ENCODE results near the gene FOXD1.

DNA sequence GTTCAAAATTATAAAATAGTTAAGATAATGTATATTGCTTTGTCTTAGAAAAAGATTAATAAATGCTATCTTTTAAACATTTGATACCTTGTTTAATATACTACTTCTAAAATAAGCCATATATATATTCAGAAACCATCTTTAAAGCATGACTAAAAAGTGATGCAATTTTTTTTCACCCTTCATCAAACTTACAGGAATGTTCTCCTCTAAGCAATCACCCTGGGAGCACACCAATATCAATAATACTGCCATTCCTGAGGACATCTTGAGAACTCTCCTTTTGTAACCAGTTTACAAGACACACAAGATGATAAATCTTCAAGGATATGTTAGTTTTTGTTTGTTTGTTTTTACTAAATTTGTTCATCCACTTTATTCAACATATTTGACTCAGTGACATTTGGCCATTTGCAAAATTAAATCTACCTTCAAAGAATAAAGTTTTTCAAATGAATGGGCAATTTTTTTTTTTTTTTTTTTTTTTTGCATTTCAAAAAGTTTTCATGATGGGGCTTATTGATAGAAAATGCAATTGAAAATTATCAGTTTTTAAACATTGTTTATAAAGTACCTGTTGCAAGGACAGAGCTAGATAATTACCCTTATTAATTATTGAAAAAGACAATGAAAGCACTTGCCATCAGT is 17.2 kb downstream of the FOXD1 start:
- TF ChIP-seq, protein P1, sequence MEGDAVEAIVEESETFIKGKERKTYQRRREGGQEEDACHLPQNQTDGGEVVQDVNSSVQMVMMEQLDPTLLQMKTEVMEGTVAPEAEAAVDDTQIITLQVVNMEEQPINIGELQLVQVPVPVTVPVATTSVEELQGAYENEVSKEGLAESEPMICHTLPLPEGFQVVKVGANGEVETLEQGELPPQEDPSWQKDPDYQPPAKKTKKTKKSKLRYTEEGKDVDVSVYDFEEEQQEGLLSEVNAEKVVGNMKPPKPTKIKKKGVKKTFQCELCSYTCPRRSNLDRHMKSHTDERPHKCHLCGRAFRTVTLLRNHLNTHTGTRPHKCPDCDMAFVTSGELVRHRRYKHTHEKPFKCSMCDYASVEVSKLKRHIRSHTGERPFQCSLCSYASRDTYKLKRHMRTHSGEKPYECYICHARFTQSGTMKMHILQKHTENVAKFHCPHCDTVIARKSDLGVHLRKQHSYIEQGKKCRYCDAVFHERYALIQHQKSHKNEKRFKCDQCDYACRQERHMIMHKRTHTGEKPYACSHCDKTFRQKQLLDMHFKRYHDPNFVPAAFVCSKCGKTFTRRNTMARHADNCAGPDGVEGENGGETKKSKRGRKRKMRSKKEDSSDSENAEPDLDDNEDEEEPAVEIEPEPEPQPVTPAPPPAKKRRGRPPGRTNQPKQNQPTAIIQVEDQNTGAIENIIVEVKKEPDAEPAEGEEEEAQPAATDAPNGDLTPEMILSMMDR (IDR thresholded peaks at IDR 0.05; ENCODE audit: poor library complexity, severe bottlenecking): no peak
- TF ChIP-seq POLR2AphosphoS5 (IDR thresholded peaks at IDR 0.05) (no peak), EZH2 (IDR thresholded peaks at IDR 0.05; ENCODE audit: borderline replicate concordance, insufficient read depth, low read length, poor library complexity, severe bottlenecking) (no peak), REST (IDR thresholded peaks at IDR 0.05; ENCODE audit: borderline replicate concordance) (no peak), EP300 (conservative IDR thresholded peaks at IDR 0.05; ENCODE audit: poor library complexity, severe bottlenecking) (no peak), TAF1 (IDR thresholded peaks at IDR 0.05; ENCODE audit: low read depth) (no peak), RAD21 (conservative IDR thresholded peaks at IDR 0.05) (no peak)

Measured in neural cell (in vitro differentiated cells).